HG02852 (cell line): ENCODE data around the gene GPR62.
"Not testable (repeated sequence)": the region's sequence is repeated elsewhere in the genome, so short reads cannot be mapped to it uniquely, and the experiment has no call there.

ENCODE experiments used
- ATAC-seq: cut with Tn5 transposase; IDR thresholded peaks from one replicate; pipeline ENCODE4 v1.9.1; 2021; ENCODE audit warnings: mild to moderate bottlenecking, moderate library complexity; ENCODE audit not compliant: unreplicated experiment

The GPR62 gene

DNA sequence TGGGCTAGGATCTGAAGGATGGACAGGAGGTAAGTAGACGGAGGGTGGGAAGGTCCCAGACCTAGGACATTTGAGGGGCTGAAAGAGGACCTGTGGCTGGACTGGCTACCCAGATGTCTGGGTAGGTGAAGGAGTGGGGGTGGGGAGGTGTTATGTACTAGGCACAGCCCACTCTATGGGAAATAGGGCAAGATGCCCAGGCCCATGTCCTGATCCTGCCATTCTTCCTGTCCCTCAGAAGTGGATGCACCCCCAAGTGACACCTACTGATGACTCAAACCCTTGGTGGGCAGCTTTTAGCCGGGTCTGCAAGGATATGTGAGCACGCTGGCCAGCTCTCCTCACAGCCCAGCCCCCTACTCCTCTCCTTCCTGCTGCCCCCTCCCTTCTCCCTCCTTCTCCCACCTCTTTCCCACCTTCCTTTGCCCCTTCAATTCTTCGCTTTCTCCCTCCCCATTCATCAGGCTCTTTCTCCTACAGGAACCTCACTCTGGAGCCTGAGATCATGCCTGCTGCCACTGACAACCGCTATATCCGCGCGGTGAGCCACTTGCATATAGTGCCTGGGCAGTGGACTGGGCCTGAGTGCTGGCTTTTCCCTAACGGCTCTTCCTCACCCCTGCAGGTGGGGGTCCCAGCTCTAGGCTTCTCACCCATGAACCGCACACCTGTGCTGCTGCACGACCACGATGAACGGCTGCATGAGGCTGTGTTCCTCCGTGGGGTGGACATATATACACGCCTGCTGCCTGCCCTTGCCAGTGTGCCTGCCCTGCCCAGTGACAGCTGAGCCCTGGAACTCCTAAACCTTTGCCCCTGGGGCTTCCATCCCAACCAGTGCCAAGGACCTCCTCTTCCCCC, 33.3 kb downstream of the GPR62 start:
- no peak for ATAC-seq

DNA sequence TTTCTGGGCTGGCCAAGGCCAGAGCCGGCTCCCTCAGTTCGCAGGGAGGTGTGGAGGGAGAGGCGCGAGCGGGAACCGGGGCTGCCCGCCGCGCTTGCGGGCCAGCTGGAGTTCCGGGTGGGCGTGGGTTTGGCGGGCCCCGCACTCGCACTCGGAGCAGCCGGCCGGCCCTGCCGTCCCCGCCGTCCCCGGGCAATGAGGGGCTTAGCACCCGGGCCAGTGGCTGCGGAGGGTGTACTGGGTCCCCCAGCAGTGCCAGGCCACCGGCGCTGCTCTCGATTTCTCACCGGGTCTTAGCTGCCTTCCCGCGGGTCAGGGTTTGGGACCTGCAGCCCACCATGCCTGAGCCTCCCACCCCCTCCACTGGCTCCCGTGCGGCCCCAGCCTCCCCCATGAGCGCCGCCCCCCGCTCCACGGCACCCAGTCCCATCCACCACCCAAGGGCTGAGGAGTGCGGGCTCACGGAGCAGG, 35.4 kb downstream of the GPR62 start:
- not testable (repeated sequence) for ATAC-seq

DNA sequence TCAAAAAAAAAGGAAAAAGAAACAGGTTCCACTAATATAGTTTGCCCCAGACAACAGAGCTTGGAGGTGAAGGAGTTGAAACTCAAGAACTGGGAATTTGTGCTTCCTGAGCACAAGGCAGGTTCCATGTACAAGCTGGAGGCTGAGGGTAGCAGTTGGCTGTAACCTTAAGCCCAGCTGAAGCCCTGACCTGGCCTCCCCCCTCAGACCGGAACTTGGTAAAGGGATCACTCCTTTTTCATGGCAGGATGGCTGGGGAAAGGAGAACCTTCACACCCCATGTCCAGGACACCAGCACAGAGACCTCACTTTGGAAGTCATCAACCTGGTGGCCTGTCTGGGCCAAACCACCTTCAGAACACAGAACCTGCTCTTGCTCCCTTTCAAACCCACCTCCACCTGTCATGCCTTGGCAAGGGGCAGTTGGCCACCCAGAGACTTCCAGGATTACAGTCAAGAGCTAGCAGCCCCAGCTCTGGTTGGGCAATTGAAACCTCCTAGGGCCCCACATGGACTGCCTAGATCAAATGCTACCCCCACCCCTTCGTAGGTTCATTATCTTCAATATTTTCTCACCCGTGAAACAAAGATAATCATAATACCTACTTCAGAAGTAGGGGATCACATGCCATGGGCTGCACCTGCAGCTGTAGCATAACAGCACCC, 37.0 kb downstream of the GPR62 start:
- no peak for ATAC-seq

DNA sequence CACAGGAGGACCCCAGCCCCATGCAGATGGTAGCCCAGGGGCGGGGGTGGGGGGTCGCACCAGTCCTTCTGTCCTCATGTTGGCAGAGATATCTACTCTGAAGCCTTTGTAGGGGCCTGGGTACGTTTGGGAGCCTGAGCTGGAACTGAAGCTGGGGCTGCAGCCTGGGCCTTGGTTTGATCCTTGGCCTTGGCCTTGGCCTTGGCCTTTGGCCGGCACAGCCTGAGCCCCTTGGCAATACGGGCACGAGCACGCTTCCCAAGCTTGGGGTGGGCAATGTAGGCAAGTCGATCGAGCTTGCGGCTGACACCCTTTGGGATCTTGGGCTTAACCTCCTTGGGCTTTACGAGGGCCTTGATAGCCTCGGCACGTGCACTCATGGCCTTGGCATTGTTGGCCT, 38.5 kb downstream of the GPR62 start:
- not testable (repeated sequence) for ATAC-seq

DNA sequence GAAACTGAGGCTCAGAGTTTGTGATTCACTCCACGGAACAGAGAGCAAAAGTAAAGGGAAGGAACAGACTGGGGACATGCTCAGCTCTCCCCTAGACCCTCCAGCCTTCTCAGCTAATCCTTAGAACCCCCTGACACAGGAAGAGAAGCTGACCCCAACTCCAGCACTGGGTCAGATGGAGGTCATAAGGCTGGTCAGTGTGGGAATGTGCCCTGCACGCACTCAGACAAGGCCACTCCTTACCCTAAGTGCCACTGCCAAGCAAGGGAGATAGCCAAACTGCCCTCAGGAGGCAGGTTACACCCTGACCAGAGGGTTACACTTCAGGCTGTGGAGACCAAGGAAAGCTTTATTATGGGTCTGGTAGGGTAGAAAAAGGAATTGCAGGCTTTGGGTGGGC, 39.3 kb downstream of the GPR62 start:
- ATAC-seq, result no peak

DNA sequence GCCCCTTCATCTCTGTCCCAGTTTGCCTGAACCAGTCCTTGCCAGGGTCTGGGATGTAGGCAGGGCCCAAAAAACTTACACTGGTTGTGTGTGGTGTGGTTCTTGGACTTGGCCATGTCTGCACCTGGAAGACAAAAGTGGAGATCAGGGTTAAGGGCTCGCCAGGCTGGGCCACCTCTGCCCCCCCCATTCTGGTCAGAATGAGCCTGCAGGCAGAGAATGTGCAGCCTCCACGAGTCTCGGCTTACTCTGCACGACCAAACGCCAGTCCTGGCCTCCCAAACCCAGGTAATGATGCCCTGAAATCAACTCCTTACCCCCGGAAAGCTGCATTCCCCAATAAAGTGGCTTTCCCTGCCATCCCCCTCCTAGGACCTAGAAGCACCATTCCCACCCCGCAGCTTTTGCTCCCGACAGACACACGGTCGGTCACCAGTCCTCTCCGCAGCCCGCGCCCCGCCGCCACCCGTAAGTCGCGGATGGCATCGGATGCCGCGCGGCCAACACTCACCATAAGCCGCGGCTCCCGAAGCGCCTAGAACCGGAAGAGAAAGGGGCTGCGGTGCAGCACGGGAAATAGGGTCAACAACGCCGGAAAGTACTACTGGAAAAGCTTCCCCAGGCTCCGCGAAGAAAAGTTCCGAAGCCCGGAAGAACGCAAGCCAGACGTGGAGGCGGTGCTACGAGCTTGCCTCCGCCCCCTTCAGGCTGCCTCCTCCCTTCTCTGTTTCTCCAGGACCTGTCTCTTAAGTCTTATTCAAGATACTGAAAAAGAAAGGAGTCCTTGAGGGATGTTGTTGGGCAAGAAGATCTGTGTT, 40.4 kb downstream of the GPR62 start, which contains the start of gene RPL29:
TSS of gene RPL29 (minus strand) at position 550 of the 818 bp plus-strand sequence. CDS start at position 116, 434 bp downstream.
- peak; percentile 86 for ATAC-seq

DNA sequence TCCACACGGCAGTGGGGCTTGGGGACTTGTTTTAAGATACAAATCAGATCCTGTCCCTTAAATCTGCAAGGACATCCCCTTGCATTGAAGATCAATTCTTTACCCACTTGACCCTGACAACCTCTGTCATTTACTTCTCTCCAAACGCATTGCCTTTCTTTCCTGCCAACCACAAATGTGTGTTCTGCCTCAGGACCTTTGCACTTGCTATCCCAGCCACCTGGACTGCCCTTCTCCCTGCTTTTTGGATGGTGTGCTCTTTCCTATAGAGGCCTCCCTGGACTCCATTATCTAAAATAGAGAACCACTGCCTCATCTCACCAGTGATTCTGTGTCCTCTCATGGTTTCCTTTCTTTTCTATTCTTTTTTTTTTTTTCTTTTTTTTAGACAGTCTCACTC, 42.0 kb downstream of the GPR62 start:
- no peak for ATAC-seq

DNA sequence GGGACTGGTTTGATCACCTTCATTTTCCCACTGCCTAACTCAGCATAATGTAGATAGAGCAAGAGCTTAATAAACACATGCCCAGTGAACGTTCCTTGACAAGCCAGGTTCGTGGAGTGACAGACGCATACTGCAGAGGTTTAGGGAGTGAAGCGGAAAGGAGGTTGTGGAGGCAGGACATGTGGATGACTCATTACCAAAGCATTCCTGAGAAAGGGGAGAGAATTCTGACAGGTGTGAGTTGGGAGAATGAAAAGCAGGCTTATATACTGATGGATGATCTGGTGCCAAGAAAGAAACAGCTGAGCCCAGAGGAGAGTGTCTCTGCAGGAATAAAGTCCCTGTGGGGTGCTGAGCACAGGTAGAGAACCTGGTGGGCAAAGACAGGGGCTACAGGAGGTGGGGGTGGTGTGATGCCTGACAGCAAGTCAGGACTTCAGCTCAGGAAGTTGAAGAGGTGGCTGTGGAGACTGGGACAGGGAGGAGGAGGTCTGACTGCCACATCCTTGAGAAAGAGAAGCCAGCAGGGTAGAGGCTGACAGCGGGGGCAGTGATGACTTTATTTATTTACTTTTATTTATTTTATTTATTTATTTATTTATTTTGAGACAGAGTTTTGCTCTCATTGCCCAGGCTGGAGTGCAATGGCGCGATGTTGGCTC, 42.9 kb downstream of the GPR62 start:
- no peak for ATAC-seq

DNA sequence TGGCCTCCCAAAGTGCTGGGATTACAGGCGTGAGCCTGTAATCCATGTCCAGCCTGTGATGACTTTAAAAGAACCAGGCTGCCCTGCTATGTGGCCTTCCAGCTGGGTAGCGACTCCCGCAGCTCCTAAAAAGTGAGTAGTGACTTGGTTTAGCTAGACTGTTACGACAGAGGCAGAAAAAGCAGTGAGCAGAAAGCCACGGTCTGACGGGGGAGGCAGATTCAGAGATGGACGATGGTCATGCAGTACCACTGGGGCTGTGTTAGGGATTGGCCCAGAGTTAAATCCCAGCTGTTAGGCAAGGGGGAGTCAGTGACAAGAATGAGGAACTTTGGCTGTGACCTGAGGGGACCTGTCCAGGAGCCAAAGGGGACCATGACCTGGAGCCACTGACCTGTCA, 43.6 kb downstream of the GPR62 start:
- ATAC-seq, result no peak

DNA sequence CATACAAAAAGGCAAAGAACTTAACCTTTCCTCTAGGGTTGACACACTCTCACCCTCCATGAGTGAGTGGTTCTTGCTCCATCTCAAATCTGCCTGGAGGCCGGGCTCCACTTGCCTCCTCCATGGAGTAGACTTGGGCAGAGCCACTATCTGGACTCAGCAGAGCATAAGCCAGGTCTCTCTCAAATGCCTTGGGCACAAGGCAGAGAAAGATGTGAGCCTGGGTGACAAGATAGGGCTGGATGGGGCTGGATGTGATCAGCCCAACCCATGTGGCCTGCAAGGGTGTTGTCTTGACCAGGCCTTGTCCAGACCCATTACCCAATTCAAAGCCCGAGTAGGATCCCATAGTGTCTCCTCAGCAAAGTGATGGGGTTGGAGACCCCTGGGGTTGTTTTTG, 44.7 kb downstream of the GPR62 start:
- ATAC-seq, result no peak

DNA sequence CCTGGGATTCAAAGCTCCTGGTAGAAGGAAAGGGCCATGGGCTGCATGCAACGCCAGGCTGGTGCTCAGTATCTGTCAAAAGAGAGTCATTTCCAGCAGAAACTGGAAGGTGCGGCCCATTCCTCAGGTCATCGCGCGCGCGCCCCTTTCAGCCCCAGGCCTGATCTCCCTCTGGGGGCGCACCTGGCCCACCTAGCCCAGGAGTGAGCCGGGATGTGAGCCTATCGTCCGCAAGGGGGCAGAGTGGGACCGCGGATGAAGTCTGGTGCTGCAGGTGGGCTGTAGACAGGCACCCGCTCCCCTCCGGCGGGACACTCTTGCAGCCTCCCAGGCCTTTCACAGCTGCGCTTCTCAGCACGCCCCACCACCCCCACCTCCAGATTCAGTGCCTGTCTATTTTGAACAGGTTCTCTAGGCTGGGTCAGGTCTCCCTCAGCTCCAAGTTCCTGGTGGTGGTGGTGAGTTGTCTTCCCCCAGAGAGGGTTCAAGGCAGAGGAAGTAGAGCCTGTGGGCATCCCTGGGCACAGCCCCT, 46.3 kb downstream of the GPR62 start:
- ATAC-seq, result peak; percentile 81

DNA sequence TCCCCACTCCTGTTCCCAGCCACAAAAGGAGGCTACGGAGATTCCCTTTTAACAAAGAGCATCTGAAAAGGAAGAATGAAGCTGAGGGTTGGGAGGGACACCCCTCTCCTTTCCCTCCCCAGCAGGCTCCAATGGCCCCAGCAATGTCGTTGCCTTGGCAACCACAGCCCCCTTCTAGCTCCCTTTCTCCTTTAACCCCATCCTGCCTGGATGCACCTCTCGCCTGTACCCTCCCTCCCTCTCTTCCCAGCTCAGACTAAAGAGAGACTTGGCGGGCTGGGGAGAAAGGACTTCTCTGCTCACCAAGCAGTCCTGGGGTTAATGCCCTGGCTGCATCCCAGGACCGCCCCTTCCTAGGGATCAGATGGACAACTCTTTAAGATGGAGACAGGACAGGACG, 47.6 kb downstream of the GPR62 start:
- no peak for ATAC-seq

DNA sequence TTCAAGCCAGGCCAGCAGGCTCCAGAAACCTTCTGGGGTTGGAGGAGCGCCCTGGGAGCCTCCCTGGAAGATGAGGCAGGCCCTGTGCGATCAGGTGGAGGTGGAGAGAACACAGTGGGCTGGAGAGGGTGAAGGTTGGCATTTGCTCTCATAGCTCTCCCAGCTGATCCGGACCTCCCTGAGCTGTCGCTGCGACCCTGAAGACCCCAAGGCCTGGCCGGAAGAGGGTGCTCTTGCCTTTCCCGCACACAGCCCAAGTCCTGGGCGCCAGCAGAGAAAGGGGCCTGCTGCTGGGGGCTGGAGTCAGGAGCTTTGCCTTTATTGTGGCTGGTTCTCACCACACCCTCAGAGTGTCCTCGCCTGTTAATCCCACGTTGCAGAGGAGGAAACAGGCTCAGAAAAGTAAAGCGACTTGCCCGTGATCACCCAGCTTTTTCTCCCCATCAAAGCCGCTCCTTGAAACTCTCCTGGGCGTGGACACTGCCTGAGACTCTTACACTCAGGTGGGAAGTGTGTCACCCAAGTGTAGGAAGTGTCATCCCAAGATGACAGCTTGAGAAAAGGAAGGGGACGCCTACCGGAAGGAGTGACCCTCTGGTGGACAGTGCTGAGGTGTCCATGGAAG, 49.1 kb downstream of the GPR62 start:
- no peak for ATAC-seq

DNA sequence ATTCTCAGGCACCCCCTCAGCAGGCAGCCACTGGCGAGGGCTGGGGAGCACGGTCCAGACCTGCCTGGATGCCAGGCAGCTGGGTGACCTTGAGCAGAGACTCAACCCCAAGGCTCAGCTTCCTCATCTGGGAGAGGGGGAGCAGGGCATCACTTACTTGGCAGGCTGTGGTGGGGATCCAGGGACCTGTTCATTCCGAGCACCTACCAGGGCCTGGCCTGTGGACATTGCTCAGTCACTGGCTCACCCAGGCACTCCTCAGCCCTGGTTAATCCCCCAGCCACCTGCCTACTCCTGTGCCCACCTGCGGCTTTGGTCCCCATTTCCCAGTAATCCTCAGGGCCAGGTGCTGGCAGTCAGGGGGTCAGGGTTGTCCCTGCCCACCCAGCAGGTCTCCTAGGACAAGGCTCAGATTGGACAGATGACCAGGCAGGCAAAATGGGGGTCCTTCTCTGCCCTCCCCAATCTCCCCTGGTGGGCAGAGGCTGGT, 49.8 kb downstream of the GPR62 start:
- ATAC-seq, result no peak

DNA sequence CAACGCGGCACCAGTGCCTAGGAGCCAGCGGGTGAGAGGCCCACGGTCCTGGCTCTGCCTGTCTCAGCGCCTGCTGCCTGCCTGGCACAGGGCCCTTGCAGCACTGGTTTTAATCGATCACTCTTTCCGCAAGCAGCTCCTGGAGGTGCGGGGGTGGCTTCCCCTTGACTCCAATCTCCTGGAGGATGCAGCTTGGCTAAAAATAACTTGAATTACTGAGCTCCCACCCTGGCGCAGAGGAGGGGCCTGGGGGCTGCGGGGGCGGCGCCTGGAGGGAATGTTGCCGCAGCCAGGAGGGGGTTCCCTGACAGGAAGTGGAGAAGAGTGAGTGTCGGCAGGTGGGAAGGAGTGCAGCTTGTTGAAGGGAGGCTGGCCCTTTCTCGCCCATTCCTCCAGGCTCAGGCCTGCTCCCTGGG, 50.4 kb downstream of the GPR62 start:
- ATAC-seq, result no peak

DNA sequence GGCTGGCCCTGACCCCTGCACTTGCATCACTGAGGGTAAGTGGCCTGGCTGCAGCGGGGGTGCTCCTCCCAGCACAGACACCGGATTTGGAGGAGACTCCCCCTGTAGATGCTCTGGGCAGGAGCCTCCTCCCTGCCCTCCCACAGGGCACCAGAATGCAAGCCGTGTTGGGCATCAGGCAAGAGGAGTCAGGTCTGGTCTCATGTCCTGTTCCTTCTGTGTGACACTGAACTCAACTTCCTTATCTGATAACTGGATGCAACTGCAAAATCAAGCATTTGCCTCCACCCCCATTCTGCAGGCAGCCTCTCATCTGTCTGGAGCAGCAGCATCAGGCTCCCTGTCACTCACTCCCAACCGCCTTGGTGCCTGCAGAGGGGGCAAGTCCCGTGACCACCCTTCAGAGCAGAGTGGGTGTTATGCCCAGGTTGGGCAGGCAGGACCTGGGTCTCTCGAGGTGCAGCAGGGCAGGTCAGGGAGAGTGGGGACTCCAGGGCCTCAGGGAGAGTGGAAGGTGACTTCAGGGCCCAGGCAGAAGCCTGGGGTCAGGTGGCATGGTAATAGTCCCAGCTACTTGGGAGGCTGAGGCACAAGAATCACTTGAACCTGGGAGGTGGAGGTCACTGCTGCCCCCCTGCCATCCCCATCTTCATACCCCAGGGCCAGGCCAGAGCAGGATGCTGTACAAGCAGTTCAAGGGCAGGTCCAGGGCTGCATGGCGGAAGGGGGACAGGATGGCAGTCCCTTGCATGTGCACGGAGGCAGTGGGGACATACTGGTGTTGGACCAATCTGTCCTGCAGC, 51.0 kb downstream of the GPR62 start:
- no peak for ATAC-seq

DNA sequence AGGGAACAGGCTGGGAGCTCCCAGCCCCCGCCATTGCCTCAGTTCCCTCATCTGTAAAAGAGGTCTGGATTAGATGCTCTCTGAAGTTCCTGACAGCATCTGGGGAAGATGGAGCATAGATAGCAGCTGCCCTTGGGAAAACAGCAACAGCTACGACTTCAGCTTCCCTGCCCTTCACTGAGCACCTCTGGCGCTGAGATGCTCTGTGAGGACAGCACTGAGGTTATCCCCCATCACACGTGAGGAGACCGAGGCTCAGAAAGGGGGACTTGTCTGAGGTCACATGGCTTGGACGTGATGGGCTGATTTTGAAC, 51.6 kb downstream of the GPR62 start:
- ATAC-seq, result no peak
